Stomach (tissue), 9 donors: ENCODE results near the gene LILRA6. TPM values are rescaled to one million over a fixed set of nuclear protein-coding genes. Genes with fewer than 3 reads are reported as not detected.
A peak's percentile ranks its signal among the peaks of the same experiment; 100 is the strongest.
"Not testable (repeated sequence)": the region's sequence is repeated elsewhere in the genome, so short reads cannot be mapped to it uniquely, and the experiment has no call there.

Experiments
- DNase-seq, 2 donors: peaks; one replicate each; pipeline versions ENCODE4 v3.0.0 to v3.0.0-alpha.2; 2013 to 2019
- H3K27ac ChIP-seq, 5 donors: fragments of 200-600 bp in 4 of 5; sonication (generic) in 4 of 5; one replicate each; pipeline ENCODE4 v1.5.1; 2013 to 2019; ENCODE audit warnings: mild to moderate bottlenecking in 1 of 5, moderate library complexity in 1 of 5
- H3K27me3 ChIP-seq, 3 donors: fragments of 200-600 bp; sonication (generic); one replicate each; pipeline ENCODE4 v1.5.1; 2017 to 2019; ENCODE audit warnings: mixed run types in 1 of 3
- H3K36me3 ChIP-seq, 4 donors: fragments of 200-600 bp; sonication (generic); 1 replicate in 3 of 4; 2 replicates in 1 of 4; pipeline ENCODE4 v1.5.1; 2016 to 2019
- H3K4me1 ChIP-seq, 4 donors: fragments of 200-600 bp; sonication (generic); one replicate each; pipeline ENCODE4 v1.5.1; 2016 to 2019
- H3K4me3 ChIP-seq, 4 donors: fragments of 200-600 bp; sonication (generic) in 3 of 4; one replicate each; pipeline ENCODE4 v1.5.1; 2016 to 2019; ENCODE audit warnings: mild to moderate bottlenecking in 1 of 4
- H3K9me3 ChIP-seq, 4 donors: fragments of 200-600 bp; sonication (generic); one replicate each; pipeline ENCODE4 v1.5.1; 2016 to 2019
- CTCF ChIP-seq, 7 experiments: fragments of 450-650 bp in 4 of 7; fragments of 200-600 bp in 3 of 7; sonication (generic) in 3 of 7; IDR thresholded peaks; one replicate each; pipeline ENCODE4 v1.5.1; 2016 to 2019; ENCODE audit warnings: antibody characterized with exemption in 7 of 7, control low read depth in 2 of 7, mild to moderate bottlenecking in 1 of 7
- EP300 ChIP-seq: sonication (generic); formaldehyde crosslinking; IDR thresholded peaks from one replicate; pipeline ENCODE4 v1.6.1; 2017; ENCODE audit warnings: antibody characterized with exemption
- POLR2A ChIP-seq, 4 donors: fragments of 450-650 bp; IDR thresholded peaks; one replicate each; pipeline ENCODE4 v1.6.1; 2016; ENCODE audit warnings: antibody characterized with exemption in 4 of 4, control low read depth in 2 of 4, mild to moderate bottlenecking in 1 of 4, moderate library complexity in 1 of 4
- POLR2AphosphoS5 ChIP-seq, 3 donors: sonication (generic); formaldehyde crosslinking; IDR thresholded peaks; one replicate each; pipeline ENCODE4 v1.6.1; 2016; ENCODE audit warnings: antibody characterized with exemption in 3 of 3
- WGBS, 5 donors: extraction: QIAGEN DNeasy Blood & Tissue Kit in 3 of 5; methylation state at CpG; one replicate each; pipeline versions ENCODE4 v1.1.5 to v1.1.7; 2013 to 2018; 5-methylcytosine and 5-hydroxymethylcytosine counted together
- intact Hi-C: fragments of 100-400 bp; cut with DNase I; formaldehyde crosslinking; loops from one replicate; pipeline ENCODE4 v1.15.1; 2023; ENCODE audit warnings: low total_unique reads
- polyA plus RNA-seq, 3 donors: library from polyadenylated mRNA; stranded (reverse); fragments of 200-250 nt; gene quantifications; one replicate each; pipeline ENCODE4 v1.2.3, GENCODE V29; 2013
- total RNA-seq, 5 donors: library from RNA; depleted of rRNA; stranded (reverse); fragments of >200 nt; gene quantifications; one replicate each; pipeline versions ENCODE4 v1.1.0 to v1.2.3, GENCODE V29; 2014 to 2016
- donor health status: healthy with polysubstance abuse.
- donor health status: Bipolar disorder and iron deficiency.
- donor health status: healthy.

The LILRA6 gene
- total and polyA plus RNA-seq, 8 donors, result 0.20 to 3.8 (median 0.81) TPM; not detected in 1

GRCh38 chr19:54209058-54209810, 33.4 kb downstream of the LILRA6 start:
- DNase-seq, result no peak
- intact Hi-C loops, result no loop called here

GRCh38 chr19:54208784-54209057, 33.9 kb downstream of the LILRA6 start:
- TF ChIP-seq POLR2AphosphoS5 (IDR thresholded peaks at IDR 0.05), result no peak
- no peak for TF ChIP-seq POLR2A (IDR thresholded peaks at IDR 0.05)
- no peak for TF ChIP-seq CTCF (IDR thresholded peaks at IDR 0.05)
- TF ChIP-seq EP300, result no peak
- peak in 1 of 2 donors; percentile 24 for DNase-seq
- peaks cover 63 to 77% (median 76%) of the 10 kb centered on the region in 4 donors for H3K4me1 ChIP-seq
- peak overlapping the region; percentile 81 to 94 (median 89) for H3K27ac ChIP-seq
- intact Hi-C loops, result no loop called here
- peaks cover 39 to 52% (median 49%) of the 10 kb centered on the region in 4 donors for H3K36me3 ChIP-seq
- H3K4me3 ChIP-seq, result peak overlapping the region in 1 of 4 donors; percentile 19
- no peaks in the 10 kb centered on the region for H3K27me3 ChIP-seq
- H3K9me3 ChIP-seq, result no peaks in the 10 kb centered on the region
- WGBS, 5 donors, result 62 to 77% (median 65%) methylated on average over 7 to 8 of the region's 8 CpGs

More at GRCh38 chr19:54209058-54209810, 33.4 kb downstream of the LILRA6 start:
- H3K27me3 ChIP-seq, result no peaks in the 10 kb centered on the region
- H3K9me3 ChIP-seq, result no peaks in the 10 kb centered on the region
- TF ChIP-seq EP300 (no peak), CTCF (IDR thresholded peaks at IDR 0.05) (no peak), POLR2A (IDR thresholded peaks at IDR 0.05) (no peak), POLR2AphosphoS5 (IDR thresholded peaks at IDR 0.05) (no peak)
- peak overlapping the region; percentile 81 to 94 (median 89) for H3K27ac ChIP-seq
- peaks cover 35 to 47% (median 44%) of the 10 kb centered on the region in 4 donors for H3K36me3 ChIP-seq
- H3K4me1 ChIP-seq, result peaks cover 58 to 72% (median 71%) of the 10 kb centered on the region in 4 donors
- 34 to 56% (median 50%) methylated on average over 5 to 24 of the region's 24 CpGs for WGBS, 5 donors
- H3K4me3 ChIP-seq, result peak overlapping the region in 1 of 4 donors; percentile 15

GRCh38 chr19:54207983-54208783, 34.4 kb downstream of the LILRA6 start:
- DNase-seq, result peak; percentile 71 to 82
- WGBS, 5 donors, result 49 to 62% (median 60%) methylated on average over 14 to 18 of the region's 18 CpGs
- intact Hi-C loops, result no loop called here
- H3K9me3 ChIP-seq, result no peaks in the 10 kb centered on the region
- peaks cover 69 to 83% (median 82%) of the 10 kb centered on the region in 4 donors for H3K4me1 ChIP-seq
- TF ChIP-seq POLR2AphosphoS5 (IDR thresholded peaks at IDR 0.05) (peak in 2 of 3 donors; percentile 61 to 76), POLR2A (IDR thresholded peaks at IDR 0.05) (no peak), CTCF (IDR thresholded peaks at IDR 0.05) (no peak)
- H3K27me3 ChIP-seq, result no peaks in the 10 kb centered on the region
- peak overlapping the region; percentile 81 to 94 (median 89) for H3K27ac ChIP-seq
- peaks cover 44 to 58% (median 54%) of the 10 kb centered on the region in 4 donors for H3K36me3 ChIP-seq
- peak overlapping the region in 1 of 4 donors; percentile 89 for H3K4me3 ChIP-seq

GRCh38 chr19:54207676-54207982, 35.0 kb downstream of the LILRA6 start:
- no peak for DNase-seq
- Histone ChIP-seq H3K27ac (peak overlapping the region; percentile 52 to 94 (median 89)), H3K9me3 (no peaks in the 10 kb centered on the region), H3K27me3 (no peaks in the 10 kb centered on the region), H3K4me1 (peaks cover 74 to 88% (median 87%) of the 10 kb centered on the region in 4 donors), H3K4me3 (peak overlapping the region in 2 of 4 donors; percentile 81 to 89), H3K36me3 (peaks cover 50 to 63% (median 60%) of the 10 kb centered on the region in 4 donors)
- TF ChIP-seq CTCF (IDR thresholded peaks at IDR 0.05) (no peak), POLR2AphosphoS5 (IDR thresholded peaks at IDR 0.05) (no peak), POLR2A (IDR thresholded peaks at IDR 0.05) (no peak), EP300 (no peak)
- intact Hi-C loops, result no loop called here
- 52 to 64% (median 61%) methylated on average over 5 of the region's 5 CpGs for WGBS, 5 donors

- intact Hi-C loops, H3K27me3 ChIP-seq, DNase-seq, H3K9me3 ChIP-seq: not testable (repeated sequence)
- peaks cover 79 to 93% (median 92%) of the 10 kb centered on the region in 4 donors for H3K4me1 ChIP-seq
- peak overlapping the region in 2 of 4 donors; percentile 81 to 89 for H3K4me3 ChIP-seq
- whole genome bisulfite sequencing, 5 donors, result 66 to 75% (median 67%) methylated on average over 20 to 23 of the region's 23 CpGs
- peak overlapping the region; percentile 6 to 94 (median 81) for H3K27ac ChIP-seq
- peaks cover 54 to 67% (median 64%) of the 10 kb centered on the region in 4 donors for H3K36me3 ChIP-seq
Observed at GRCh38 chr19:54207193-54207592, 35.4 kb downstream of the LILRA6 start.
